HepG2 (cell line): ENCODE measurements around the gene WDSUB1. TPM values are rescaled to one million over a fixed set of nuclear protein-coding genes. Genes with fewer than 3 reads are reported as not detected.
A peak's percentile ranks its signal among the peaks of the same experiment; 100 is the strongest.

Experiments
- ATF7-NPFF ChIP-seq: sonication (generic); formaldehyde crosslinking; IDR thresholded peaks from 2 replicates; pipeline ENCODE4 v1.8.1; 2023; ENCODE audit warnings: mild to moderate bottlenecking, low read depth, missing genetic modification reagents, moderate library complexity
- CEBPB ChIP-seq: IDR thresholded peaks from 2 replicates; pipeline ENCODE4 v1.6.1; 2011; ENCODE audit warnings: low read depth, low read length, improper control_type of control experiment, borderline replicate concordance
- FOSL2 ChIP-seq: sonication (generic); formaldehyde crosslinking; IDR thresholded peaks from 2 replicates; pipeline ENCODE4 v1.4.0; 2020; ENCODE audit warnings: missing genetic modification reagents
- HDAC1 ChIP-seq: sonication (generic); formaldehyde crosslinking; IDR thresholded peaks from 2 replicates; pipeline ENCODE4 v1.5.1; 2020; ENCODE audit warnings: mild to moderate bottlenecking, missing genetic modification reagents
- HNRNPH1 ChIP-seq: fragments of 200-400 bp; formaldehyde crosslinking; optimal IDR thresholded peaks from 2 replicates; pipeline ENCODE3; 2017; ENCODE audit warnings: mild to moderate bottlenecking, low read depth, low read length
- RELA ChIP-seq: sonication (generic); formaldehyde crosslinking; IDR thresholded peaks from 2 replicates; pipeline ENCODE4 v1.4.0; 2020; ENCODE audit warnings: missing genetic modification reagents
- SALL1 ChIP-seq: sonication (generic); formaldehyde crosslinking; IDR thresholded peaks from 2 replicates; pipeline ENCODE4 v1.8.0; 2022; ENCODE audit warnings: mild to moderate bottlenecking, missing genetic modification reagents
- ZBTB1 ChIP-seq: sonication (generic); formaldehyde crosslinking; IDR thresholded peaks from 2 replicates; pipeline ENCODE4 v1.4.0; 2020; ENCODE audit warnings: missing genetic modification reagents, borderline replicate concordance
- ZNF577 ChIP-seq: sonication (generic); formaldehyde crosslinking; IDR thresholded peaks from 2 replicates; pipeline ENCODE4 v1.4.0; 2020; ENCODE audit warnings: mild to moderate bottlenecking, low read depth, missing genetic modification reagents, borderline replicate concordance
- ZNF746 ChIP-seq: sonication (generic); formaldehyde crosslinking; IDR thresholded peaks from 2 replicates; pipeline ENCODE4 v1.8.0; 2022; ENCODE audit warnings: mild to moderate bottlenecking, missing genetic modification reagents
- polyA plus RNA-seq, 8 experiments: library from polyadenylated mRNA; depleted of rRNA in 3 of 8; stranded (reverse) in 7 of 8; unstranded in 1 of 8; fragments of >200 nt; fragmentation: Illumina TruSeq in 4 of 8; extraction: Trizol in 4 of 8; gene quantifications; 2 replicates each; pipeline versions ENCODE4 v1.2.1 to v1.2.3, GENCODE V29; 2011 to 2016; ENCODE audit warnings: low read depth in 4 of 8, missing spikeins in 1 of 8, mixed read lengths in 1 of 8; ENCODE audit not compliant: insufficient read depth in 1 of 8
- total RNA-seq, 5 experiments: library from RNA; depleted of rRNA; stranded (reverse); fragments of >200 nt; fragmentation: Illumina TruSeq; extraction: Trizol; gene quantifications; 2 replicates each; pipeline ENCODE4 v1.2.3, GENCODE V29; 2016; ENCODE audit warnings: low read depth in 1 of 5
- TF ChIP-seq, protein P1 (sequence below): sonication (generic); formaldehyde crosslinking; IDR thresholded peaks from 2 replicates; pipeline ENCODE4 v1.4.0; 2020; ENCODE audit warnings: mild to moderate bottlenecking, missing genetic modification reagents
- TF ChIP-seq, protein P2 (sequence below), 2 experiments: fragments of 450-650 bp in 1 of 2; sonication (generic) in 1 of 2; formaldehyde crosslinking in 1 of 2; IDR thresholded peaks; 2 replicates each; pipeline versions ENCODE4 v1.6.1 to v1.8.0; 2016 to 2022; ENCODE audit warnings: antibody characterized with exemption in 1 of 2, mild to moderate bottlenecking in 1 of 2, missing genetic modification reagents in 1 of 2
- TF ChIP-seq, protein P3 (sequence below): IDR thresholded peaks from 2 replicates; pipeline ENCODE4 v1.6.1; 2018; ENCODE audit warnings: missing genetic modification reagents, mild to moderate bottlenecking, missing compliant biosample characterization
- TF ChIP-seq, protein P4 (sequence below): sonication (generic); formaldehyde crosslinking; IDR thresholded peaks from 2 replicates; pipeline ENCODE4 v1.4.0; 2020; ENCODE audit warnings: missing genetic modification reagents, mild to moderate bottlenecking, borderline replicate concordance

Gene WDSUB1
- total and polyA plus RNA-seq, 2 of the 13 experiments (the other 11 are each of a cell fraction or from before 2014, with no cell fraction given) = 10.1 to 10.7 TPM

DNA sequence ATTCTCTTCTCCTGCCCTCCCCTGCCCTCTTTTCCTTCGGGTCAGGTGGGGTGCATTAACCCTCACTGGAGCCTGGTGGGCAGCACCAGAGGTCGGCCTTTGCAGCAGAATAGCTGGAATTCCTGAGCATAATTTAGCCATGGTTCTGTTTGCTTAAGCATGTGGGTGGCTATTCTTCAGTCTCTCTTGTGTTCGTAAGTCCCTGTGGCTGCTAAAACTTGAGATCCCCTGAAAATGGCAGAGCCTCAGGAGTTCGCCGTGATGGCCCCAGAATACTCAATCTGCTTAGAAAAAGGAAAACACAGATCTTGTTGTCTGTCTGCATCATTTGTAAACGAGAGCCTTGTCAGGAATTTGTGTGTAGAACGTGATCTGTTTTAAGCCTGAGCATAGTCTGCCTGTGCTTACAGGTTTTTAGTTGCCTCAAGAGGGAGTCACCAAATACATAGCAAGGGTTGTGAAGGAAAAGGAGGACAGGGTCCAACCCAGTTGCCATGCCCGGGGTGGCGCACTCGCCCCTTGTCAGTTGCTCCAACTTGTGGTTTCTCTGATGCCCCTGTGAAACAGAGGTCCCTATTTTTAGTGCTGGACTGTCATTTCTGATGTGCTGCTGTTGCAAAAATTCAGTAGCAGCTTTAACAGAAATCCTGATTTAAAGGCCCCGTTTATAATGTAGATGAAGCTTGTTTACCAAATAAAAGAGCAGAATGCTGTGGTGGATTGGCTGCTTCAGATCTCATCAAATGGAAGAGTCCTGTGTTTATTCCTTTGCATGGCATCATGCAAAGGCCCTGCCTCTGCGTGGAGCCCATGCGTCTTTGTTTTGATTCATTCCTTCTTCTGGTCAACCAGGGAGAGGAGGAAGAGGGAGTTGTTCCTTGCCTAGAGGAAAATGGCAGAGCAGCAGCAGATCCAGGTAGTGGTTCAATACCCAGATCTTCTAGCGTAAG is 74.8 kb downstream of the WDSUB1 start (continued):
- TF ChIP-seq FOSL2 (CRISPR knock-in tag) (no peak), HDAC1 (no peak), HNRNPH1 (no peak), CEBPB (no peak), ZNF746 (CRISPR knock-in tag) (no peak), RELA (CRISPR knock-in tag) (no peak), ZNF577 (CRISPR knock-in tag) (no peak), SALL1 (CRISPR knock-in tag) (peak; percentile 24), ZBTB1 (CRISPR knock-in tag) (no peak), ATF7-NPFF (CRISPR knock-in tag) (no peak)
- TF ChIP-seq, protein P1, sequence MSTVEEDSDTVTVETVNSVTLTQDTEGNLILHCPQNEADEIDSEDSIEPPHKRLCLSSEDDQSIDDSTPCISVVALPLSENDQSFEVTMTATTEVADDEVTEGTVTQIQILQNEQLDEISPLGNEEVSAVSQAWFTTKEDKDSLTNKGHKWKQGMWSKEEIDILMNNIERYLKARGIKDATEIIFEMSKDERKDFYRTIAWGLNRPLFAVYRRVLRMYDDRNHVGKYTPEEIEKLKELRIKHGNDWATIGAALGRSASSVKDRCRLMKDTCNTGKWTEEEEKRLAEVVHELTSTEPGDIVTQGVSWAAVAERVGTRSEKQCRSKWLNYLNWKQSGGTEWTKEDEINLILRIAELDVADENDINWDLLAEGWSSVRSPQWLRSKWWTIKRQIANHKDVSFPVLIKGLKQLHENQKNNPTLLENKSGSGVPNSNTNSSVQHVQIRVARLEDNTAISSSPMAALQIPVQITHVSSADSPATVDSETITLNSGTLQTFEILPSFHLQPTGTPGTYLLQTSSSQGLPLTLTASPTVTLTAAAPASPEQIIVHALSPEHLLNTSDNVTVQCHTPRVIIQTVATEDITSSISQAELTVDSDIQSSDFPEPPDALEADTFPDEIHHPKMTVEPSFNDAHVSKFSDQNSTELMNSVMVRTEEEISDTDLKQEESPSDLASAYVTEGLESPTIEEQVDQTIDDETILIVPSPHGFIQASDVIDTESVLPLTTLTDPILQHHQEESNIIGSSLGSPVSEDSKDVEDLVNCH = no peak
- TF ChIP-seq, protein P2, sequence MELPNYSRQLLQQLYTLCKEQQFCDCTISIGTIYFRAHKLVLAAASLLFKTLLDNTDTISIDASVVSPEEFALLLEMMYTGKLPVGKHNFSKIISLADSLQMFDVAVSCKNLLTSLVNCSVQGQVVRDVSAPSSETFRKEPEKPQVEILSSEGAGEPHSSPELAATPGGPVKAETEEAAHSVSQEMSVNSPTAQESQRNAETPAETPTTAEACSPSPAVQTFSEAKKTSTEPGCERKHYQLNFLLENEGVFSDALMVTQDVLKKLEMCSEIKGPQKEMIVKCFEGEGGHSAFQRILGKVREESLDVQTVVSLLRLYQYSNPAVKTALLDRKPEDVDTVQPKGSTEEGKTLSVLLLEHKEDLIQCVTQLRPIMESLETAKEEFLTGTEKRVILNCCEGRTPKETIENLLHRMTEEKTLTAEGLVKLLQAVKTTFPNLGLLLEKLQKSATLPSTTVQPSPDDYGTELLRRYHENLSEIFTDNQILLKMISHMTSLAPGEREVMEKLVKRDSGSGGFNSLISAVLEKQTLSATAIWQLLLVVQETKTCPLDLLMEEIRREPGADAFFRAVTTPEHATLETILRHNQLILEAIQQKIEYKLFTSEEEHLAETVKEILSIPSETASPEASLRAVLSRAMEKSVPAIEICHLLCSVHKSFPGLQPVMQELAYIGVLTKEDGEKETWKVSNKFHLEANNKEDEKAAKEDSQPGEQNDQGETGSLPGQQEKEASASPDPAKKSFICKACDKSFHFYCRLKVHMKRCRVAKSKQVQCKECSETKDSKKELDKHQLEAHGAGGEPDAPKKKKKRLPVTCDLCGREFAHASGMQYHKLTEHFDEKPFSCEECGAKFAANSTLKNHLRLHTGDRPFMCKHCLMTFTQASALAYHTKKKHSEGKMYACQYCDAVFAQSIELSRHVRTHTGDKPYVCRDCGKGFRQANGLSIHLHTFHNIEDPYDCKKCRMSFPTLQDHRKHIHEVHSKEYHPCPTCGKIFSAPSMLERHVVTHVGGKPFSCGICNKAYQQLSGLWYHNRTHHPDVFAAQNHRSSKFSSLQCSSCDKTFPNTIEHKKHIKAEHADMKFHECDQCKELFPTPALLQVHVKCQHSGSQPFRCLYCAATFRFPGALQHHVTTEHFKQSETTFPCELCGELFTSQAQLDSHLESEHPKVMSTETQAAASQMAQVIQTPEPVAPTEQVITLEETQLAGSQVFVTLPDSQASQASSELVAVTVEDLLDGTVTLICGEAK (IDR thresholded peaks at IDR 0.05) = no peak
- TF ChIP-seq, protein P2 (CRISPR knock-in tag; IDR thresholded peaks at IDR 0.05) = no peak
- TF ChIP-seq, protein P3, sequence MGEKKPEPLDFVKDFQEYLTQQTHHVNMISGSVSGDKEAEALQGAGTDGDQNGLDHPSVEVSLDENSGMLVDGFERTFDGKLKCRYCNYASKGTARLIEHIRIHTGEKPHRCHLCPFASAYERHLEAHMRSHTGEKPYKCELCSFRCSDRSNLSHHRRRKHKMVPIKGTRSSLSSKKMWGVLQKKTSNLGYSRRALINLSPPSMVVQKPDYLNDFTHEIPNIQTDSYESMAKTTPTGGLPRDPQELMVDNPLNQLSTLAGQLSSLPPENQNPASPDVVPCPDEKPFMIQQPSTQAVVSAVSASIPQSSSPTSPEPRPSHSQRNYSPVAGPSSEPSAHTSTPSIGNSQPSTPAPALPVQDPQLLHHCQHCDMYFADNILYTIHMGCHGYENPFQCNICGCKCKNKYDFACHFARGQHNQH = 0 out of 2 replicates have a peak, but pooled peaks have one; percentile 6
- TF ChIP-seq, protein P4, sequence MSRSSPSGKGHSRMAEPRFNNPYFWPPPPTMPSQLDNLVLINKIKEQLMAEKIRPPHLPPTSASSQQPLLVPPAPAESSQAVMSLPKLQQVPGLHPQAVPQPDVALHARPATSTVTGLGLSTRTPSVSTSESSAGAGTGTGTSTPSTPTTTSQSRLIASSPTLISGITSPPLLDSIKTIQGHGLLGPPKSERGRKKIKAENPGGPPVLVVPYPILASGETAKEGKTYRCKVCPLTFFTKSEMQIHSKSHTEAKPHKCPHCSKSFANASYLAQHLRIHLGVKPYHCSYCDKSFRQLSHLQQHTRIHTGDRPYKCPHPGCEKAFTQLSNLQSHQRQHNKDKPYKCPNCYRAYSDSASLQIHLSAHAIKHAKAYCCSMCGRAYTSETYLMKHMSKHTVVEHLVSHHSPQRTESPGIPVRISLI = no peak
